Measurements from ENCODE around the gene HBM. TPM values are rescaled to one million over a fixed set of nuclear protein-coding genes. Genes with fewer than 3 reads are reported as not detected.

Gene HBM
- total and polyA plus RNA-seq, 4 donors: 0.28 to 2,893 TPM; not detected in 2

GRCh38 chr16:177981-178667 lies 12.3 kb downstream of the HBM start:
- H3K9ac ChIP-seq (ENCODE audit: low read depth in 1 of 2, low read length in 2 of 2): no peak overlapping the region
- peaks cover 5 to 13% (median 12%) of the 10 kb centered on the region in 4 donors for H3K4me1 ChIP-seq (ENCODE audit: control insufficient read depth in 4 of 4, insufficient read depth in 4 of 4, low read length in 3 of 4)
- no peak for TF ChIP-seq HNF4A (conservative IDR thresholded peaks at IDR 0.05)
- no peak for TF ChIP-seq TAF1 (conservative IDR thresholded peaks at IDR 0.05)
- no peak for TF ChIP-seq JUND (IDR thresholded peaks at IDR 0.05)
- no peak for TF ChIP-seq EGR1 (IDR thresholded peaks at IDR 0.05; ENCODE audit: low read depth in 2 of 2)
- no peak for TF ChIP-seq ATF3 (IDR thresholded peaks at IDR 0.05)
- TF ChIP-seq HNF4G (IDR thresholded peaks at IDR 0.05): no peak
- TF ChIP-seq MAX (IDR thresholded peaks at IDR 0.05): no peak
- no peak for TF ChIP-seq RAD21 (IDR thresholded peaks at IDR 0.05)
- TF ChIP-seq YY1 (IDR thresholded peaks at IDR 0.05): no peak
- no peak for TF ChIP-seq REST (IDR thresholded peaks at IDR 0.05)
- no peak for TF ChIP-seq FOXA1 (IDR thresholded peaks at IDR 0.05)
- no peak for TF ChIP-seq RXRA (IDR thresholded peaks at IDR 0.05)
- no peak for TF ChIP-seq SP1 (IDR thresholded peaks at IDR 0.05)
- no peak for TF ChIP-seq FOXA2 (IDR thresholded peaks at IDR 0.05)
- no peak for TF ChIP-seq NR2F2 (IDR thresholded peaks at IDR 0.05)
- no peak for TF ChIP-seq GABPA (IDR thresholded peaks at IDR 0.05 in 1 of 2, conservative IDR thresholded peaks at IDR 0.05 in 1 of 2)
- TF ChIP-seq CTCF (IDR thresholded peaks at IDR 0.05; ENCODE audit: low read depth, low read length, missing input control): no peak
- no peak overlapping the region for H3K27ac ChIP-seq (ENCODE audit: low read depth in 1 of 2, low read length in 2 of 2)
- H3K36me3 ChIP-seq (ENCODE audit: control insufficient read depth in 4 of 4, insufficient read depth in 3 of 4, low read depth in 1 of 4, low read length in 3 of 4): no peaks in the 10 kb centered on the region
- WGBS: 50% methylated on average over 11 of the region's 11 CpGs
- H3K27me3 ChIP-seq (ENCODE audit: control insufficient read depth in 4 of 4, insufficient read depth in 4 of 4, low read length in 3 of 4): peaks cover 3 to 15% (median 8%) of the 10 kb centered on the region in 4 donors
- H3K9me3 ChIP-seq (ENCODE audit: control insufficient read depth in 4 of 4, low read length in 3 of 4): no peaks in the 10 kb centered on the region
- no peak overlapping the region for H3K4me3 ChIP-seq (ENCODE audit: low read depth in 1 of 3, low read length in 3 of 3)
- peak; percentile 81 for DNase-seq (ENCODE audit: low spot score)

GRCh38 chr16:178668-179015 lies 12.9 kb downstream of the HBM start:
- TF ChIP-seq RXRA (IDR thresholded peaks at IDR 0.05) (no peak), FOXA1 (IDR thresholded peaks at IDR 0.05) (no peak), ATF3 (IDR thresholded peaks at IDR 0.05) (no peak), YY1 (IDR thresholded peaks at IDR 0.05) (no peak)
- H3K27me3 ChIP-seq (ENCODE audit: control insufficient read depth in 4 of 4, insufficient read depth in 4 of 4, low read length in 3 of 4): peaks cover 3 to 15% (median 8%) of the 10 kb centered on the region in 4 donors
- no peak overlapping the region for H3K4me3 ChIP-seq (ENCODE audit: low read depth in 1 of 3, low read length in 3 of 3)
- no peaks in the 10 kb centered on the region for H3K36me3 ChIP-seq (ENCODE audit: control insufficient read depth in 4 of 4, insufficient read depth in 3 of 4, low read depth in 1 of 4, low read length in 3 of 4)
- peaks cover 5 to 13% (median 12%) of the 10 kb centered on the region in 4 donors for H3K4me1 ChIP-seq (ENCODE audit: control insufficient read depth in 4 of 4, insufficient read depth in 4 of 4, low read length in 3 of 4)
- WGBS: 76% methylated on average over 11 of the region's 11 CpGs
- no peak overlapping the region for H3K27ac ChIP-seq (ENCODE audit: low read depth in 1 of 2, low read length in 2 of 2)
- DNase-seq (ENCODE audit: low spot score): peak; percentile 65
- H3K9me3 ChIP-seq (ENCODE audit: control insufficient read depth in 4 of 4, low read length in 3 of 4): no peaks in the 10 kb centered on the region
- H3K9ac ChIP-seq (ENCODE audit: low read depth in 1 of 2, low read length in 2 of 2): no peak overlapping the region

Data from liver (tissue), 9 donors.